Activated CD4-positive, CD25-positive, alpha-beta regulatory T cell treated with anti-CD3 and anti-CD28 coated beads, Interleukin-2, amount 50 U/mL, for 16 hours (primary cell): Measurements from ENCODE around the gene LPIN3.

Experiments used
- DNase-seq: peaks from one replicate; pipeline ENCODE4 v3.0.0-alpha.2; 2020; ENCODE audit warnings: low read depth, low spot score

LPIN3 gene

DNA sequence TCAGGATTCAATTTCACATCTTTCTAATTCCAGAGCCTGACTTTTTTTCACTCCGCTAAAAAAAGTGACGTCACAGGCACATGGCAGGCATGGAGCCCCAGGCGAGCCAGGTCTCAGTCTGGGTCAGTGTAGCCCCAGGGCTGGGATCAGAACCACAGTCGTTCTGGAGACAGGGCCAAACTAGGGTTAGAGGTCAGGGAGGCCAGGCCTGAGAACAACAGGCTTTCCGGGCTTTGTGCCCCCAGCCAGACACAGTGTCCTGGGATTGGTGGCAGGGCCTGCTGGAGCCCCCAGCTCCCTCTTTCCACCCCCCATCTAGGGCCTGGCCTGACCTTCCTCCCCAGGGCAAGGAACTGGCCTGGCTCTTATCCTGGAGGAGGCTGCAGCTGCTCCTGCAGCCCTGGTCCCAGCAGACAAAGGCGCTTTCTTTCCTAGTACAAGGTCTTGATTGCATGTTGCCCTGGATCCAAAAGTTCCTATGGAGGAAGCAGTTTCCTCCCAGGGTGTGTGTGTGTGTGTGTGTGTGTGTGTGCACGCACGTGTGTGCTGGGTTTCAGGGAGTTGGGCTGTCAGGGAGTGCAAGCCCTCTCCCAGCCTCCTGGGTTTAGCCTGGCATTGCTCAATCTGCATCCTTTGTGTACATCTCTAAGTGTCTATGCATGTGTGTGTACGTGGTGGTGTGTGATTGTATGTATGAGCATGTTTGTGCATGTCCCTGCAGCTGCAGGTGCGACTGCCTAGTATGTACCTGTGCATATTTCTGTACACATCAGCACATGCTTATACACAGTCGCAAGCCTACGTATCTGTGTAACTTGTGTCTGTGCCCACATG is 52.5 kb downstream of the LPIN3 start:
- DNase-seq, result no peak

DNA sequence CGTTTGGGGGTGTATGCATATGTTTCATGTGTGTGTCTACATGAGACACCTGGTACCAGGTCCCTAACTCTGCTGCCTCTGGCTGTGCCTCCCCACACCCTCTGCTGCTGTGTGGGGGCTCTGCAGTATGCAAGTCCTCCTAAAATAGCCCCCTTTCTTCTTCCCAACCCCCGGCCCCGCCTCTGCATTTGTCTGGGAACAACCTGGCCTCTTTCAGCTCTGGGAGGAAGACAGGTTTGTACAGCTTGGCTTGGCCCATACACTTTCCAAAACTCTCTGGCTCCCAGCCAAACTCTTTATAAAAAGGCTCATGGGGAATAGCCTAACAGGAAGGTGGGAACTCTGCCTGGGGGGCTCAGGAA is 53.1 kb downstream of the LPIN3 start:
- no peak for DNase-seq

DNA sequence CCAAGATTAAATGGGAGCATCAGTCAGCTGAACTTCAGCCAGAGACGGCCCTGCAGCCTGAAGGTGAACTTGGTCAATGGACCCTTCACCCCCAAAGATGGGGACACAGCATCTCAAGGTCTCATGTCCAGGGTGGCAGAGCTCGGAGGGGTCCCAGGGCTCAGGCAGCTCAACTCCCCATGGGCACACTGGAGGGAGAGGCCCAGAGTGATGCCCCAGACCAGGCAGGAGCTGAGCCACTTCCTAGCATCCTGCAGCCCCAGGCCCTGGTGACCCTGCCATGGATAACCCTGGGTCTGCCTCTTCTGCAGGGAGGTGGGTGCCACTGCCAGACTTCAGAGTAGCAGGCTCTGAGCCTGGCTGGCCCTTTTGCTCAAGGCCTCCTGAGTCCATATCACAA is 53.5 kb downstream of the LPIN3 start:
- no peak for DNase-seq

DNA sequence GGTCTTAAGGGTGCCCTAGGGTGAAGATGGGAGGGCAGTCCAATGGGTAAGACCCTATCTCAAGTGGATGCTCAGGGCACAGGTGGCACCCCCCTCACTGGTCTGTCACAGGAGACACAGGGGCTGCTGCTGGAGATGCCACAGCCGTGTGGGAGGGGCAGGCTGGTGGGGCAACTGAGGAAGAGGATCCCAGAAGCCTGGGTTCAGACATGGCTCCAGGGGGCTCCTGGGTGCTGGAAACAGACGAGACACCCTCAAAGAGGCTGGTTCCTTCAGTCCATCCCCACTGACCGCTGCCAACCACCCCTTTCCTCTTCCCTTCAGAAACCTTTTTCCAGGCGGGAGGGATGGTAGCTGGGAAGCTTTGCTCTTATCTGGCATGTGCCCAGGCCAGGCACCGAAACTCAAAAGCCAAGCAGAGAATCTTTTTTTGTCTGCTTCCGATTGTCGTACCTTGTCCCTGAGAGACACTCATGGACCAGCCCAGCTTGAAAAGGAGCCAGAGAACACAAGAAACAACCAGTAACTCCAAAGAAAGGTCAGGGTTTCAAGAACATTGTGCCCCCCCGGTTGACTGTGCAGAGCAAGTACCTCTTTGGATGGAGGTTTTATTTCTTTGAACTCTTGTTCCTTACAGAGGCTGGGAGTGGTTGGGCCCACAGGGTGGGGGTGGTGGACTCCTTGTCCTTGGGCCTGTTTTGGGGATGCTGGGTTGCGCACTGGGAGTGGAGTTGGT is 54.5 kb downstream of the LPIN3 start:
- DNase-seq, result no peak

DNA sequence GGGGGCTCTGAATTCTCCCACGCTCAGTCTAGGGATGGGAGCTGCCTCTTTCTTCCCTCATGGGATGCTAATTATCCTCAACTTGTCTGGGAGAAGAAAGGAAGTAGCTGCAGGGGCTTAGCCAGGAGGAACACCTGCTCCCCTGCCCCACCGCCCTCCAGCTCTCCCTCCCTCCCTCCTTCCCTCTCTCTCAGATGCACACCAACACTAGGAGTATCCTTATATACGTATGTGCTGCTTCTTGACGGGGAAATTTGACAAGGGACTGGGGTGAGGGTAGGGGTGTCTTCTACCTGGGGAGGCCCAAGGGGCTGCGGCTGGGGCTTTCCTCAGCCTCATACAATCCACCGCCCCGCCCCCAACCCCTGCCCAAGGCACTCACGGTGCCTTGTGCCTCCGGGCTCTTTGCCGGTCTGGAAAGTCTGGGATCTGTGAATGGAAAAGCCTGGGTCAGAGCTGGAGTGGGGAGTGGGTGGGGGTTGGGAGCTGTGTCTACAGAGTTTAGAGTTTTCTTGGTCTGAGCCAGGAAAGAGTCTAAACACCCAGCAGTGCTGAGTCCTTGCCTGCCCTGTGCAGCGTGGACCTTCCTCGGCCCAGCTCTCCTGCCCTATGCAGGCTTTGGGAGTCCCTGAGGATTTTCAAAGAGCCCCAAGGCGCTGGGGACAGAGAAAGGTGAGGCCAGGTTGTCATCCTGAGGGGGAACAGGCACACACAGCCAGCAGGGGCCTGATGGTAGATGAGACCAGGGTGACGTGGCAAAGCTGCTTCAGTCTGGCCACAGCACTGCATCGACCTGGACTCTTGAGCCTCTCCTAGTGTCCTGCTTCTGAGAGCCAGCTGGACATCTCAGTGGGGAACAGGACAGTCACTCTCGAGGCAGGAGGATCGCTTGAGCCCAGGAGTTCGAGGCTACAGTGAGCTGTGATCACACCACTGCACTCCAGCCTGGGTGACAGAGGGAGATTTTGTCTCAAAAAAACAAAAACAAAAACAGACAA is 55.3 kb downstream of the LPIN3 start:
- no peak for DNase-seq

DNA sequence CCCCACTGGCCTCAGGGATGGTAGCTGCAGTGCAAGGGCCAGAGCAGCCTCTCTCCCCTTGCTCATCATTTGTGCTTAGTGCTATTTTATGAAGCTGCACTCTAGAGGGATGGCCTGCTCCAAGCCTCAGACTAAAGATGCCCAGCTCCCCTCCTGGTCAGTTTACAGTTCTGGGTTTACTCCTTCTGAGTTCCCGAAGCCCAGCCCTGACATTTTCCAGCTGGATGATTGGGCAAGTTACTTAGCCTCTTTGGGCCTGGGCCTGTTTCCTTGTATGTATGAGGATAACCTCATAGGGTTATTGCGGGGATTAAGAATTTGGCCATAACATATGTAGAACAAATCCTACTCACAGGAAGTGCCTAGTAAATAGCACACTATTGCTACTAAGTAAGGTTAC is 57.8 kb downstream of the LPIN3 start:
- DNase-seq, result no peak

DNA sequence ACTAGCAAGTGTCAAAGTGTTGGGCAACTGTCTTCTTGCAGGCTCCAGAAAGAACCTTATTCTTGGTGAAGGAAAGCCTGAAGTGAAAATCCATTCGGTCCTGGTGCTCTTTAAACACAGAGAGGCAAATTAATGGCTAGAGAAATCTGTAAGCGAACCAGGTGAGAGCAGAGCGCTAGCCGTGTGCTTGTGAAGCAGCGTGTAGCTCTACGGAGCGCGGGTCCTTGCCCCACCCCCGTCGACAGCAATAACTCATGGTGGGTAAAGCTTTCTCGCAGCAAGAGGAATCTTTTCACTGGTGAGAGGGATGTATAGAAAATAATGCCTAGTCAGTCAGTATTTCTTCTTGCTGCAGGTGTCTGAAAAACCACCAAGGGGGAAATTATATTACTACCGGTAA is 63.0 kb downstream of the LPIN3 start:
- DNase-seq, result no peak

DNA sequence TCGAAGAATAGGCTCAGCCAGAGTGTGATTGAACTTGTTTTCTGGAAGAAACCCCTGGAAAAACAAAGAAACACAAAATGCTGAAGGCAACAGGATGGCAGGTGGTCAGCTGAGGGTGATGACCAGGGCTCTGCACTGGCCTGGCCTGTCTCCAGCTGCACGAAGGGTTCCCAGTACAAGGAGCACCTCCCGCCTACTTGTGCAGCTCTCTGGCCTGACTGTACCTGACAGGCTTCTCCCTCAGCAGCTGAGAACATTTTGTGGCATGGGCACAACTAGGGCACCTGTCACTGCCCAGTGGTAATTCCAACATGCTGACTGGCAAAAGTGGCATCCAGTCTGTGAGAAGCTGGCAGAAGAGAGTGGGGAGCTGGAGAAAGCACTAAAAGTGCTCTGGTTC is 64.8 kb downstream of the LPIN3 start:
- no peak for DNase-seq

DNA sequence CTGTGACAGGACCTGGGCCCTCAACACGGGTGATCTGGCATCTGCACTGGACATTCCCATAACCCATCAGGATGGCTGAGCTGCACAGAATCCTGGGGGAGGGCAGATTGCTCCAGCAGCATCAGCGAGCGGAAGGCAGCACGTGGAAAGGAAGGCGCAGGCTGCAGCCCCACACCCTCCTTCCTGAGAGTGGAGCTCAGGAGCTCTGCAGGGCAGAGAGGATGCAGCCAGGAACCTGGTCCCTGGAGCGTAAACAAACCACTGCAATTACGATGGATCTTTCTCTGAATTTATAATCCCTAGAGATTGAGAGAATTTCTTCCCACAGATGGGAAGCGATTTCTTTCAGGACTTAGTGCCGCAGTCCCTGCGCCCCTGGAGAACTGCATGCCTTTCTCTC is 65.7 kb downstream of the LPIN3 start:
- no peak for DNase-seq

DNA sequence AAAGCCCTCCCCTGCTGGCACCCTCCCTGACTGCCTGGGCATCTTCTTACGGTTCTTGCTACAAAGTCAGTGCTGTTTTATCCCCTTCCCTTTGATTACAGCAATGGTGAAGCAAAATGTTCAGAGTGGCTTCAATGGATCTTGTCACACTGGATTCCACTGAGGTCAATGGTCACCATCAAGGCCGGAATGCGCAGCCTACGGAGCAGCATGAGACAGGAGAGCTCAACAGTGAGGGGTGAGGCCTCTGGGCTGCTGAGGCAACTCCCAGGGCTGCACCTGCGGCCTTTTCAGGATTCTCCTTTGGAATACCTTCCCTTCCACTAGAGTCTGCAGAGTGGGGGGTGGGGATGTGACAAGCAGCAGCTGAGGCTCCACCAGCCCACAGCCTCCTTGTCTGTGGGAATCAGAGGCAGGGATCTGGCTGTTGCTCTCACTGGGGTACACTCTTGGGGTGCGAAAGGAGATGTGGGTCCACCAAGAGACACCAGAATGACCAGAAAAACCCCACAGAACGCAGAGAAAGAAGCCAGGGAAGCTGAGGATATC is 66.3 kb downstream of the LPIN3 start:
- no peak for DNase-seq

DNA sequence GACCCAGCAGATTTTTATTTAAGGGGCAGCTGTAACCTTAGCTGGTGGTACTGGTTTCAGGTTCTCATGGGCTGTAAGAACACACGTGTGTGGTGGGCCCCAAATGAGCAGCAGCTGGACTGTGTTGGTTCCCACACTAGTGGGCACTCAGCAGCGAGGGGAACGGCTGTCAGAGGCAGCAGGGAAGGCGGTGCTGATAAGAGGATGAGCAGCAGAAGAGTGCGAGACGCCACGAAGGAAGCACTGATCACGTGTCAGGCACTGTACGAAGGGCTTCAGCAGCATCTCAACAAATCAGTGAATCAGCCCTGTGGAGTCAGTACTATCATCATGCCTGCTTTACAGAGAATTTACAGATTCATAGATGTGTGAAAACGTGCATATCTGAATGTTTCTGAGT is 67.0 kb downstream of the LPIN3 start:
- DNase-seq, result no peak

DNA sequence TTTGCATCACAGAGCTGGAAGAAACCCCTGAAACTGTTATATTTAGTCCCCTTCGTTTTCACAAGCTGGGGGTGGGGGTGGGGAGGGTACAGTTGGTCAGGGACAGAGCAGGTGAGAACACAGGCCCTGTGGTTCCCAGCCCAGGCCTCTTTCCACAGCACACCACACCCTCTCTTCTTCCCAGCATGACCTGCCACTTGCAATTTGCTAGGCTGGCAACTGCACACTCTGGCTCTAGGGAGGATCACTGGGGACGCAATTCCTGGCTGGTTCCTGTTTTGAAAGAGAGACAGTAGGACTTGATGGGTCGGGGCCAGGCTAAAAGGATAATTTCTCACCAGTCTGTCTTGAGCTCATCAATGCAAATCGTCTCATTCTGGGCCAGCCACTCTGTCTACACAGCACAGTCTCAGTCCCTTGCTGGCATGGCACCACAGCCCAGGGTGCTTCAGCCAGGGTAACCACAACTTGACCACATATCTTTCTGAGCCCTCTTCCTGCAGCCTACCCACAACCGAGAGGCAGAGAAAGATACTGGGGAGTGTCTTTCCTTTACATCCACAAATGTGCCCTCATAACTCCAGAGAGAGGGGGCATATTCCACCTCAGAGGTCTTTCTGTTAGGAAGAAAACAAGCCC is 67.7 kb downstream of the LPIN3 start:
- DNase-seq, result no peak

DNA sequence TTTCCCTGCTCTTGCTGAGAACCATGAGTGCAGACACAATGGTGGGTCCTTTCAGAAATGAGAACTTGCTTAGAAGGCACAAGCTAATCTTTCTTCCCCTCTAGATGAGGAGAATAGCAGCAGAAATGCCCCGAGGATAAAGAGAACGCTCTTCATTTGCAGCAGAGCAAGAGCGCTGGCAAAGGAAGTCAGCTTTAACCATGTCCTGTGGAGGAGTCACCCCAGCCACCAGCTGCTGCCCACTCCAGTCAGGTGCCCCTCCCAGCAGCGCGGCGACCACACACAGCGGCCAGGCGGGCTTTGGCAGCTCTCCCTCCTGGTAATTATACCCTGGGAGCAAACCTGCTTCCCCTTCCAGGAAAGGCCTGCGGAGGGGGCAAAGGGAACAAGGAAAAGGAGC is 68.4 kb downstream of the LPIN3 start:
- DNase-seq, result no peak
